SW 1271 (cell line): ENCODE results near the gene LEMD1.
"Not testable (repeated sequence)": the region's sequence is repeated elsewhere in the genome, so short reads cannot be mapped to it uniquely, and the experiment has no call there.

Experiments
- DNase-seq, 2 experiments: peaks; one replicate each; lab custom pipeline; 2025; lab: John Stamatoyannopoulos, UW

The LEMD1 gene

GRCh38 chr1:205446828-205447227, 25.0 kb upstream of the LEMD1 start:
- DNase-seq: no peak

- DNase-seq: no peak
These were observed 23.7 kb upstream of the LEMD1 start for GRCh38 chr1:205445646-205445935.

GRCh38 chr1:205444931-205445645, 23.2 kb upstream of the LEMD1 start:
- DNase-seq: no peak

- no peak for DNase-seq
These were observed 22.6 kb upstream of the LEMD1 start for GRCh38 chr1:205444300-205444930.

- DNase-seq: no peak
These were observed 21.9 kb upstream of the LEMD1 start for GRCh38 chr1:205443585-205444299.

GRCh38 chr1:205442051-205442725, 20.3 kb upstream of the LEMD1 start:
- no peak for DNase-seq

GRCh38 chr1:205441716-205442050, 19.8 kb upstream of the LEMD1 start:
- no peak for DNase-seq

GRCh38 chr1:205441318-205441633, 19.4 kb upstream of the LEMD1 start:
- no peak for DNase-seq

- no peak for DNase-seq
These were observed 18.8 kb upstream of the LEMD1 start for GRCh38 chr1:205440476-205441317.

- DNase-seq: no peak
These were observed 18.2 kb upstream of the LEMD1 start for GRCh38 chr1:205440121-205440475.

- no peak for DNase-seq
These were observed 16.6 kb upstream of the LEMD1 start for GRCh38 chr1:205438213-205439158.

- no peak for DNase-seq
These were observed 15.7 kb upstream of the LEMD1 start for GRCh38 chr1:205437570-205437969.

- no peak for DNase-seq
These were observed 15.0 kb upstream of the LEMD1 start for GRCh38 chr1:205436776-205437410.

- no peak for DNase-seq
These were observed 14.0 kb upstream of the LEMD1 start for GRCh38 chr1:205435578-205436573.

- no peak for DNase-seq
These were observed 12.9 kb upstream of the LEMD1 start for GRCh38 chr1:205434738-205435137.

- not testable (repeated sequence) for DNase-seq
These were observed 10.8 kb upstream of the LEMD1 start for GRCh38 chr1:205432692-205433091.

GRCh38 chr1:205432116-205432515, 10.3 kb upstream of the LEMD1 start:
- no peak for DNase-seq

GRCh38 chr1:205430696-205431305, 8.9 kb upstream of the LEMD1 start:
- DNase-seq: no peak
